Coronary artery (tissue), 2 donors: ENCODE results near the gene SMCO3.

Experiments used
- DNase-seq: peaks from one replicate; pipeline ENCODE4 v3.0.0-alpha.2; 2017; ENCODE audit warnings: low spot score
- H3K27ac ChIP-seq, 2 donors: fragments of 200-600 bp; sonication (generic); one replicate each; pipeline ENCODE4 v1.5.1; 2016 to 2019
- H3K4me3 ChIP-seq: fragments of 200-600 bp; sonication (generic); 2 replicates; pipeline ENCODE4 v1.5.1; 2016; ENCODE audit warnings: mild to moderate bottlenecking, moderate library complexity
- TF ChIP-seq, protein P1 (sequence below): fragments of 200-600 bp; sonication (generic); IDR thresholded peaks from one replicate; pipeline ENCODE4 v1.5.1; 2019; ENCODE audit warnings: antibody characterized with exemption

SMCO3 gene

DNA sequence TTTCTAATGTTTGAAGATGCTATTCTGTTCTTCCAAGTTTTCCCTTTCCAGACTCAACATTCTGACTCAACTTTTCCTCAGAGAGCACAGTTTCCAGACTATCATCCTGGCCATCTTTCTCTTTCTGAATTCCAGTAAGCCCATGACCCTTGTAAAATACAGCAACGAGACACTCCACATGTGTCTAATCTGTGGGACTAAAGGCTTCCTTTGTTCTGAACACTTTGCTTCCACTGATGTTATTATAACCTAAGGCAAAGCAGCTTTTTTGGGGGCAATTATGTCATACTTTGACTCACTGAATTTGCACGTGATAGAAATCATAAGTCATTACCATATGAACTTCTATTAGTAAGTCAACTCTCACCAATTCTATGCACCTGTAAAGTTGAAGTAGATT is 35.7 kb upstream of the SMCO3 start:
- TF ChIP-seq, protein P1, sequence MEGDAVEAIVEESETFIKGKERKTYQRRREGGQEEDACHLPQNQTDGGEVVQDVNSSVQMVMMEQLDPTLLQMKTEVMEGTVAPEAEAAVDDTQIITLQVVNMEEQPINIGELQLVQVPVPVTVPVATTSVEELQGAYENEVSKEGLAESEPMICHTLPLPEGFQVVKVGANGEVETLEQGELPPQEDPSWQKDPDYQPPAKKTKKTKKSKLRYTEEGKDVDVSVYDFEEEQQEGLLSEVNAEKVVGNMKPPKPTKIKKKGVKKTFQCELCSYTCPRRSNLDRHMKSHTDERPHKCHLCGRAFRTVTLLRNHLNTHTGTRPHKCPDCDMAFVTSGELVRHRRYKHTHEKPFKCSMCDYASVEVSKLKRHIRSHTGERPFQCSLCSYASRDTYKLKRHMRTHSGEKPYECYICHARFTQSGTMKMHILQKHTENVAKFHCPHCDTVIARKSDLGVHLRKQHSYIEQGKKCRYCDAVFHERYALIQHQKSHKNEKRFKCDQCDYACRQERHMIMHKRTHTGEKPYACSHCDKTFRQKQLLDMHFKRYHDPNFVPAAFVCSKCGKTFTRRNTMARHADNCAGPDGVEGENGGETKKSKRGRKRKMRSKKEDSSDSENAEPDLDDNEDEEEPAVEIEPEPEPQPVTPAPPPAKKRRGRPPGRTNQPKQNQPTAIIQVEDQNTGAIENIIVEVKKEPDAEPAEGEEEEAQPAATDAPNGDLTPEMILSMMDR, result no peak
- Histone ChIP-seq H3K27ac (peak overlapping the region; percentile 28 to 62), H3K4me3 (no peak overlapping the region)
- no peak for DNase-seq

DNA sequence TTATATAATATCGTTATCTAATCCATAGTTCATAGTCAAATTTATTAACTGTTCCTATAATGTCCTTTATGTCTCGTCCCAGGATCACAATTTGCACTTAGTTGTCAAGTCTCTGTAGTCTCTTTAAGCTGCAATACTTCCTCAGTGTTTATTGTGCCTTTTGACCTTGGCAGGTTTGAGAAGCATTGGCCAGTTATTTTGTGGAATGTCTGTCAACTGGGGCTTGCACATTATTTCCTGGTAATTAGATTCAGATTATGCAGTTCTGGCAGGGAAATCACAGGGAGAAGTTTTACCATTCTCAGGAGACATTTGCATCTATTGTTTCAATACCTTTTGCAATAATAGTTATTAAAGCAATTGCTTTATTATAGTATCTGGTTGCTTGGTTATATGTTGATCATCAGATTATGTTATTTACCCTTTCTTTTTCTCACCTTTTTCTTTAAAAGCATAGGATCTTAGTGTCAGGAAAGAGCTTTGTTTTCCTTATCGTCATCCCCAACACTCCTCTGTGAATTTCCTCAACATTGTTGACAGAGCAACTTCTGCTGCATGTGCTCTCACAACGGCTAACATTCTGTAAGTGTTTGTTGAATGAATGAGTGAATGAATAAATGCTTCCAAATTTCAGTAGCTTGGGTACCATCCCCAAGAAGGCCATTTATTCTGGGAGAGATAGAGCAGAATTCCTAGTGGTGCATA is 33.0 kb upstream of the SMCO3 start:
- TF ChIP-seq, protein P1, result no peak
- H3K4me3 ChIP-seq, result no peak overlapping the region
- no peak for DNase-seq
- H3K27ac ChIP-seq, result peak overlapping the region in 1 of 2 donors; percentile 47

- TF ChIP-seq, protein P1, result no peak
- H3K4me3 ChIP-seq, result no peak overlapping the region
- DNase-seq, result no peak
- H3K27ac ChIP-seq, result peak overlapping the region in 1 of 2 donors; percentile 64
Measured at GRCh38 chr12:14846042-14846587, 32.1 kb upstream of the SMCO3 start.

DNA sequence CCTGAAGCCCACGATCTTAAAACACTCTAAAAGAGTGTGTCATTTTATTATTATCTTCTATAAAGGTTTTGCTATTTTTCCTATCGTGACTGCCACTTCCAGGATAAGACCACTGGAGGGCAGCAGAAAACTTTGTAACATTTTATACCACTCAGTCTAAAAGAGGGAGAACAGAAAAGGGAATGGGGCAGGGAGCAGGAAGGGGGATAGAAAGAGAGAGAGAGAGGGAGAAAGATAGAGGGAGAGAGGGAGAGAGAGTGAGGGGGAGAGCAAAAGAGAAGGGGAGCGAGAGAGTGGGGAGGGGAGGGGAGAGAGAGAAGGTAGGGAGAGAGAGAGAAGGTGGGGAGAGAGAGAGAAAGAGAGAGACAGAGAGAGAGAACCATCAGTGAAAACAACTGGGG is 31.4 kb upstream of the SMCO3 start:
- H3K4me3 ChIP-seq, result no peak overlapping the region
- TF ChIP-seq, protein P1, result peak; percentile 69
- peak overlapping the region in 1 of 2 donors; percentile 28 for H3K27ac ChIP-seq
- DNase-seq, result no peak

- no peak for DNase-seq
- Histone ChIP-seq H3K4me3 (no peak overlapping the region), H3K27ac (peak overlapping the region in 1 of 2 donors; percentile 13)
- TF ChIP-seq, protein P1, result no peak
Measured at GRCh38 chr12:14844401-14844800, 30.4 kb upstream of the SMCO3 start.

- Histone ChIP-seq H3K27ac (peak within 1 kb of the TSS; percentile 89 to 90), H3K4me3 (peak within 1 kb of the TSS; percentile 59)
- DNase-seq, result no peak
- TF ChIP-seq, protein P1, result no peak
Measured at GRCh38 chr12:14843425-14843887, 29.5 kb upstream of the SMCO3 start, which contains the start of gene ART4. Gene ART4 (minus strand): TSS chr12:14843526. CDS start chr12:14843113, 413 bp downstream.

GRCh38 chr12:14842315-14842714 is 28.3 kb upstream of the SMCO3 start:
- TF ChIP-seq, protein P1, result no peak
- Histone ChIP-seq H3K4me3 (peak overlapping the region; percentile 59), H3K27ac (peak overlapping the region; percentile 89 to 90)
- no peak for DNase-seq
